ENCODE results near the gene CXCL13. TPM values are rescaled to one million over a fixed set of nuclear protein-coding genes. Genes with fewer than 3 reads are reported as not detected.
"Not testable (repeated sequence)": the region's sequence is repeated elsewhere in the genome, so short reads cannot be mapped to it uniquely, and the experiment has no call there.

Gene CXCL13
- total RNA-seq, 2 experiments from 2014 or later, result 0.44 to 0.62 TPM

- CTCF ChIA-PET, result interaction anchor here (0.9 kb wide), 1 partner anchor 170 kb away, joined by 3 read pairs; no protein-coding TSS in a partner anchor
- Mint-ChIP-seq H3K36me3 (ENCODE audit: low read depth) (no peaks in the 10 kb centered on the region), H3K9me3 (peaks cover 7% of the 10 kb centered on the region), H3K4me1 (ENCODE audit: low read depth) (peaks cover 5% of the 10 kb centered on the region), H3K4me3 (no peak overlapping the region), H3K27ac (no peak overlapping the region), H3K27me3 (ENCODE audit: low read depth) (no peaks in the 10 kb centered on the region)
- no peak for DNase-seq
- intact Hi-C loops (cut with micrococcal nuclease), result loop anchor here (10.0 kb wide), 1 partner anchor 420 kb away; the partner anchor contains the start of gene FRAS1
These were observed 29.6 kb downstream of the CXCL13 start for GRCh38 chr4:77635246-77635645.

GRCh38 chr4:77635876-77636275 lies 30.3 kb downstream of the CXCL13 start:
- Mint-ChIP-seq H3K4me1 (ENCODE audit: low read depth) (no peaks in the 10 kb centered on the region), H3K9me3 (peaks cover 7% of the 10 kb centered on the region), H3K27ac (no peak overlapping the region), H3K36me3 (ENCODE audit: low read depth) (no peaks in the 10 kb centered on the region), H3K4me3 (no peak overlapping the region), H3K27me3 (ENCODE audit: low read depth) (no peaks in the 10 kb centered on the region)
- intact Hi-C loops (cut with micrococcal nuclease), result loop anchor here (10.0 kb wide), 1 partner anchor 419 kb away; the partner anchor contains the start of gene FRAS1
- no peak for DNase-seq
- CTCF ChIA-PET, result interaction anchor here (0.9 kb wide), 1 partner anchor 171 kb away, joined by 3 read pairs; no protein-coding TSS in a partner anchor

GRCh38 chr4:77636902-77637301 lies 31.3 kb downstream of the CXCL13 start:
- CTCF ChIA-PET, result no interaction called here
- intact Hi-C loops (cut with micrococcal nuclease), result loop anchor here (10.0 kb wide), 1 partner anchor 418 kb away; the partner anchor contains the start of gene FRAS1
- no peaks in the 10 kb centered on the region for H3K36me3 Mint-ChIP-seq (ENCODE audit: low read depth)

GRCh38 chr4:77644069-77644468 lies 38.4 kb downstream of the CXCL13 start:
- H3K4me3 Mint-ChIP-seq; intact Hi-C loops (cut with micrococcal nuclease); H3K27ac Mint-ChIP-seq; CTCF ChIA-PET; H3K36me3 Mint-ChIP-seq (ENCODE audit: low read depth); H3K27me3 Mint-ChIP-seq (ENCODE audit: low read depth); H3K4me1 Mint-ChIP-seq (ENCODE audit: low read depth); DNase-seq: not testable (repeated sequence)
- peaks cover 21% of the 10 kb centered on the region for H3K9me3 Mint-ChIP-seq

More at GRCh38 chr4:77636902-77637301, 31.3 kb downstream of the CXCL13 start:
- Mint-ChIP-seq H3K27me3 (ENCODE audit: low read depth) (peaks cover 2% of the 10 kb centered on the region), H3K4me3 (no peak overlapping the region), H3K4me1 (ENCODE audit: low read depth) (no peaks in the 10 kb centered on the region), H3K9me3 (peaks cover 7% of the 10 kb centered on the region), H3K27ac (no peak overlapping the region)
- no peak for DNase-seq

GRCh38 chr4:77650787-77651186 lies 45.2 kb downstream of the CXCL13 start:
- H3K4me3 Mint-ChIP-seq, result no peak overlapping the region
- CTCF ChIA-PET, result interaction anchor here (0.7 kb wide), 1 partner anchor 217 kb away, joined by 3 read pairs; no protein-coding TSS in a partner anchor
- no peak for DNase-seq
- intact Hi-C loops (cut with micrococcal nuclease), result no loop called here
- H3K9me3 Mint-ChIP-seq, result peaks cover 8% of the 10 kb centered on the region
- no peak overlapping the region for H3K27ac Mint-ChIP-seq
- H3K36me3 Mint-ChIP-seq (ENCODE audit: low read depth), result peaks cover 4% of the 10 kb centered on the region
- peaks cover 5% of the 10 kb centered on the region for H3K27me3 Mint-ChIP-seq (ENCODE audit: low read depth)
- H3K4me1 Mint-ChIP-seq (ENCODE audit: low read depth), result no peaks in the 10 kb centered on the region

- Mint-ChIP-seq H3K4me1 (ENCODE audit: low read depth) (no peaks in the 10 kb centered on the region), H3K4me3 (no peak overlapping the region), H3K9me3 (peaks cover 4% of the 10 kb centered on the region), H3K27ac (no peak overlapping the region), H3K27me3 (ENCODE audit: low read depth) (peaks cover 12% of the 10 kb centered on the region), H3K36me3 (ENCODE audit: low read depth) (peaks cover 3% of the 10 kb centered on the region)
- intact Hi-C loops (cut with micrococcal nuclease), result no loop called here
- CTCF ChIA-PET, result no interaction called here
- DNase-seq, result no peak
These were observed 46.2 kb downstream of the CXCL13 start for GRCh38 chr4:77651820-77652219.

GRCh38 chr4:77652237-77652897 lies 46.7 kb downstream of the CXCL13 start:
- Mint-ChIP-seq H3K9me3 (no peaks in the 10 kb centered on the region), H3K4me1 (ENCODE audit: low read depth) (no peaks in the 10 kb centered on the region), H3K36me3 (ENCODE audit: low read depth) (peaks cover 2% of the 10 kb centered on the region), H3K4me3 (no peak overlapping the region), H3K27ac (no peak overlapping the region), H3K27me3 (ENCODE audit: low read depth) (peaks cover 14% of the 10 kb centered on the region)
- CTCF ChIA-PET, result interaction anchor here (1.3 kb wide), 1 partner anchor 98 kb away, joined by 3 read pairs; no protein-coding TSS in a partner anchor
- DNase-seq, result no peak
- intact Hi-C loops (cut with micrococcal nuclease), result no loop called here

GRCh38 chr4:77653162-77653758 lies 47.6 kb downstream of the CXCL13 start:
- H3K36me3 Mint-ChIP-seq (ENCODE audit: low read depth), result peaks cover 2% of the 10 kb centered on the region
- no peaks in the 10 kb centered on the region for H3K4me1 Mint-ChIP-seq (ENCODE audit: low read depth)
- no peak overlapping the region for H3K4me3 Mint-ChIP-seq
- no peak overlapping the region for H3K27ac Mint-ChIP-seq
- no peak for DNase-seq
- H3K27me3 Mint-ChIP-seq (ENCODE audit: low read depth), result peaks cover 17% of the 10 kb centered on the region
- CTCF ChIA-PET, result interaction anchor here (1.3 kb wide), 1 partner anchor 97 kb away, joined by 3 read pairs; no protein-coding TSS in a partner anchor
- intact Hi-C loops (cut with micrococcal nuclease), result no loop called here
- H3K9me3 Mint-ChIP-seq, result no peaks in the 10 kb centered on the region

GRCh38 chr4:77660318-77660717 lies 54.7 kb downstream of the CXCL13 start:
- H3K27ac Mint-ChIP-seq; H3K36me3 Mint-ChIP-seq (ENCODE audit: low read depth); intact Hi-C loops (cut with micrococcal nuclease); H3K4me3 Mint-ChIP-seq; H3K9me3 Mint-ChIP-seq; DNase-seq; H3K4me1 Mint-ChIP-seq (ENCODE audit: low read depth): not testable (repeated sequence)
- CTCF ChIA-PET, result interaction anchor here (0.6 to 1.3 kb wide), 3 partner anchors 9 to 1257 kb away, joined by 3 to 4 read pairs (median 3); no protein-coding TSS in a partner anchor
- H3K27me3 Mint-ChIP-seq (ENCODE audit: low read depth), result peaks cover 16% of the 10 kb centered on the region

Other genes starting within 250 kb of the CXCL13 start
- 100 to 1,000 TPM; 108 TPM for gene CNOT6L, start 213.5 kb downstream of the CXCL13 start, total RNA-seq